GM21717 (cell line): Measurements from ENCODE around the gene NCAPH2.

Source experiments
- ATAC-seq: cut with Tn5 transposase; IDR thresholded peaks from one replicate; pipeline ENCODE4 v1.9.1; 2021; ENCODE audit warnings: mild to moderate bottlenecking, moderate library complexity; ENCODE audit not compliant: unreplicated experiment

Gene NCAPH2

DNA sequence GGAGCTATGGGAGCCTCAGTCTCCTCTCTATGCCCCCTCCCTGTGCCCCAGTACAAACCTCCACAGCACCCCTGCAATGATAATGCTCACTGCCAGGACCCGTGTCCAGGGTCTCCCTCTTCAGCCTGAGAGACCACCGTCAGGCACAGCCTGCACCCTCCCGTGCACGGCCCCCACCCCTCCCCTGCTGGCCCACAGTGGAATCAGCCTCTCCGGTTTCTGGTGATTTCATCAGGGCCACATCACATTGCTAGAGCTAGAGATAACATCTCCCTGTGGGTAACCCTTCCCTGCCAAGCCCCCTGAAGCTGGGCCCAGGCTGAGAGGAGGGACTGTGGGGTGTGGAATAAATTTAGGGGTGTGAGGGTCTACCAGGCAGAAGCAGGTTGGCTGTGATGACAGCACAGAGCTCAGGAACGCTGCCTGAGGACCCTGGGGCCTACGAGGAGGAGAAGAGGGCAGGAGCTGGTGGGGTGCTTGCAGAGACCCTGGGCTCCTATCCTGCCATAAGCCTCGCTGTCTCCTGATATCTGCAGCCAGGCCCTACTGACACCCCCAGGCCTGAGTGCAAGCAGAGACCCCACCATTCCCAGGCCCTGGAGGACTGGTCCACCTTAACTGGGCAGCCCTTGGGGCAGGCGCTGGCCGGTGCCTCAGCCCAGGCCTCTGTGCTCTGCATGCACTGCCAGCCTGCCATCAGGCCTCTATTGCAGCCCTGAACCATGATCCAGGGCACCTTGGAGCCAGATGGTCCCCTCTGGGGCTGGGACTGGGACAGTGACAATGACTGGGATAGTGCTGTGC is 37.7 kb downstream of the NCAPH2 start, which contains the start of gene KLHDC7B:
KLHDC7B (plus strand) TSS at position 378 of the 804 bp plus-strand sequence; CDS start at position 723, 345 bp downstream.
- ATAC-seq = no peak

DNA sequence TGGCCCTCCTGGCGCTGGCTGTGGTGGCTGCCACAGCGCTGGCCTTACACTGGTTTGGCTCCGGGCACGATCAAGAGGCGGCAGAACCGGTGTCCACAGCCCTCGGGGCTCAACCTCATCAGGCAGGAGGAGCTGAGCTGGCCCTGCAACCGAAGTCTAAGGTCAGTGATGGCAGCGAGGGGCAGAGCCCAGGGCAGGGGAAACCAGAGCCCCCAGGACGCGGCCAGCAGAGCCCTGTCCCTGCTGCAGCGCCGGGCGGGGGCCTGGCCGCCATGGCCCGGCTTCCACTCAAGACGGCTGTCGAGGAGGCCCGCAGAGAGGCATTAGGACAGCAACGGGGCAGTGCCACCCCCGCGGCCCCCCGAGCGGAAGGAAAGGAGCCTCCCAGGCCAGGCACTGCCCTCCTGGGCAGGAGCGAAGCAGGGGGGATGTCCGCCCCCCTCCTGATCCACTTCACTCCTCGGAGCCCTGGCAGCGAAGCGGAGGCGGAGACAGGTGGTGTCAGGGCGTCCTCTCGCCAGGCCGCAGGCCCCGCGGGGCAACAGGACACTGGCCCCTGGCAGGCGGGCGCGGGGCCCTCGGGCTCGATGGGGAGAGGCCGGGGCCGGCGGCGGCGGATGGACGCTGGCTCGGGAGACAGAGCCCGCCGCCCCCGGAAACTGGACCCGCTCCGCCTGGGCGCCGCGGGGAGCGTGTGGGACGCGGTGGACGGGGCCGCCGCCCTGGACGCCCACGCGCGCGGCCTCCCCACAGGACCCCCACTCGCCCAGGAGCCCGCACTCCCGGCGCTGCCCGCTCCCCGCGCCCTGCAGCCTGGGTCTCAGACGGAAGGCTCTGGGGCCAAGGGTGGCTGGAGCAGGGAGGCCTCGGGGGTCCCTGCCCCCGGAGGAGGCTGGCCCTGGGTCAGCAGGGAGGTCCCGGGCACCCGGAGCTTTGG is 38.6 kb downstream of the NCAPH2 start:
- no peak for ATAC-seq

- ATAC-seq = no peak
These were observed 39.4 kb downstream of the NCAPH2 start for GRCh38 chr22:50547263-50547985.

DNA sequence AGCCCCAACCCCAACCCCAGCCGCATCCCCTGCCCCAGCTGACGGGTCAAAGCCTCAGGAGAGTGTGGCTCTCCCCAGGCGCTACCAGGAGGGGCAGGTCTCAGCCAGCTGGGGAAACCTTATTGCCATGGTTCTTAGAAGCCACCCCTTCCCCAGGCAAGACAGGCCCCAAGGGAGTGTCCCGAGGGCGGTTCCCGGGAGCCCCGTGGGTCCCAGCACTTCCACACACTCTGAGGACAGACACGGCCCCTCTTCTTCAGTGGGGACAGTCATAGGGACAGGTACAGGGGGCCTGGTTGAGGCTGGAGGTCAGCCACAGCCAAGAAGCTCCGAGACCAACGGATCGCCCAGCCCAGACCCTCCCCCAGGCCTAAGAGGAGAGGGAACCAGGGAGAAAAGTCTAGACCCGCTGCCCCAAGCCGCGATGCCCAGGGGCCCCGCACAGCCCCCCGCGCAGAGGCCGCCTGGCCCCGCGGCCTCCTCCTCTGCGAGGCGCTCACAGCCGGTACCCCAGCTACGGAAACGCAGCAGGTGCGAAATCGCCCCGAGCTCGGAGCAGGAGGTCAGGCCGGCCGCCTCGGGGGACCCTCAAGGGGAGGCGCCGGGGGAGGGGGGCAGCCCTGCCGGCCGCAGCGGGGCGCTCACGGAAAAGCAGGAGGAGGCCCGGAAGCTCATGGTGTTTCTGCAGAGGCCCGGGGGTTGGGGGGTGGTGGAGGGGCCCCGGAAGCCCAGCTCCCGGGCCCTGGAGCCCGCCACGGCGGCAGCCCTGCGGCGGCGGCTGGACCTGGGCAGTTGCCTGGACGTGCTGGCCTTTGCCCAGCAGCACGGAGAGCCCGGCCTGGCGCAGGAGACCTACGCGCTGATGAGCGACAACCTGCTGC is 40.3 kb downstream of the NCAPH2 start:
- ATAC-seq = no peak

DNA sequence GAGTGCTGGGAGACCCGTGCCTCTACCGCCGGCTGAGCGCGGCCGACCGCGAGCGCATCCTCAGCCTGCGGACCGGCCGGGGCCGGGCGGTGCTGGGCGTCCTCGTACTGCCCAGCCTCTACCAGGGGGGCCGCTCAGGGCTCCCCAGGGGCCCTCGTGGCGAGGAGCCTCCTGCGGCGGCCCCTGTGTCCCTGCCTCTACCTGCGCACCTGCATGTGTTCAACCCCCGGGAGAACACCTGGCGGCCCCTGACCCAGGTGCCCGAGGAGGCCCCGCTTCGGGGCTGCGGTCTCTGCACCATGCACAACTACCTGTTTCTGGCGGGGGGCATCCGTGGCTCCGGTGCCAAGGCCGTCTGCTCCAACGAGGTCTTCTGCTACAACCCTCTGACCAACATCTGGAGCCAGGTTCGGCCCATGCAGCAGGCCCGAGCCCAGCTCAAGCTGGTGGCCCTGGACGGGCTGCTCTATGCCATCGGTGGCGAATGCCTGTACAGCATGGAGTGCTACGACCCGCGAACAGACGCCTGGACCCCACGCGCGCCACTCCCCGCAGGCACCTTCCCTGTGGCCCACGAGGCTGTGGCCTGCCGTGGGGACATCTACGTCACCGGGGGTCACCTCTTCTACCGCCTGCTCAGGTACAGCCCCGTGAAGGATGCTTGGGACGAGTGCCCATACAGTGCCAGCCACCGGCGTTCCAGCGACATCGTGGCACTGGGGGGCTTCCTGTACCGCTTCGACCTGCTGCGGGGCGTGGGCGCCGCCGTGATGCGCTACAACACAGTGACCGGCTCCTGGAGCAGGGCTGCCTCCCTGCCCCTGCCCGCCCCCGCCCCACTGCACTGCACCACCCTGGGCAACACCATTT is 41.1 kb downstream of the NCAPH2 start:
- no peak for ATAC-seq

DNA sequence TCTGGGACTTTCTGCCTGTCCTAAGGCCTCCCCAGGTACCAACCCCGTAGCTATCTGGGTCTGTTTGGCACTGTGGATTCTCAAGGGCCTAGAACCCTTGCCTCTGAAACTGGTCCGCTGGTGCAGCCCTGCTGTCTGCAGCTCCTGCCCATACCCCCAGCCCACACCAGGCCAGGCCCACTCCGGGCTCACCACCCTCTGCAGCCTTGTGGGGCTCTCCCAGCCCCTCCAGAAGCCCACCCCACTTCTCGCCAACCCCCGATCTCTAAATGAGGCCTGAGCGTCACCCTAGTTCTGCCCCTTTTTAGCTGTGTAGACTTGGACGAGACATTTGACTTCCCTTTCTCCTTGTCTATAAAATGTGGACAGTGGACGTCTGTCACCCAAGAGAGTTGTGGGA is 42.4 kb downstream of the NCAPH2 start:
- no peak for ATAC-seq

DNA sequence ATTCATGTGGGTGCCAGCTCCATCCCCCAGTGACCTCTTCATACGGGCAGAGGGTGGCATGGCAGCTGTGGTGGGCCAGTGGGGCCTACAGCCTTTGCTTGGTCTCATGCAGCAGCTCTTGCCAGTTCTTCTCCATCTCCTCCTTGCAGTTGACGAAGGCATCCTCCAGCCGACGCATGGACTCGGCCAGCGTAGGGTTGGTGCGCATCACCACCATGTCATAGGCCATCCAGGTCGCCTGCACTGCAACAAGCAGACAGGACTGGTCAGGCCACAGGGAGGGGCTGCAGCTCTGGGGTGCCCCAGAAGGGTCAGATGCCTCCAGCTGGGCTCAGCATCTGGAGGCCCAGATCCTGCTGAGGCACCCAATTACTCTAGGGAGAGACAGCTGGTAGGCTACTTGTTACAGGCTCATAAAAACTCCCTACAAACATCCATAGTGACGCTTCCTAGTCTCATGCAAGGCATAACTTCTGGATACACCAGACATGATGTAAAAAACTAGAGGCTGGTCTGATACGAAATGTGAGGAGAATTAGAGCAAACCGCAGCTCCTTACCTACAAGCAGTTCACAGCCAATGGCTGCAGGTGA is 43.2 kb downstream of the NCAPH2 start:
- no peak for ATAC-seq

DNA sequence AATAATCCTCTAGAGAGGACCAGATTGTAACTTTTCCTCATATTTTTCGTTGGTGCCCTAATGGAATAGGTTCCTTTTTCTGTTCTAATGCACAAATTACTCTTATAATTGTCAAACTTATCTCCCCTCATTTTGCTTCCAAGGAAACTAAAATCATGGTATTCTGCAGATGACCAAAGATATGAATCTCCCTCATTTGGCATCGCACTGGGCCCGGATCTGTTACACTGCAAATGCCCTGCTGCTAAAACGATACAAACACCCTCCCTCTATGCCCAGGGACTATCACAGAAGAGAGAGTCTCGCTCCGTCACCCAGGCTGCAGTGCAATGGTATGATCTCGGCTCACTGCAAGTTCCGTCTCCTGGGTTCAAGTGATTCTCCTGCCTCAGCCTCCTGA is 45.3 kb downstream of the NCAPH2 start:
- no peak for ATAC-seq

- ATAC-seq = no peak
These were observed 48.7 kb downstream of the NCAPH2 start for GRCh38 chr22:50556703-50557102.

DNA sequence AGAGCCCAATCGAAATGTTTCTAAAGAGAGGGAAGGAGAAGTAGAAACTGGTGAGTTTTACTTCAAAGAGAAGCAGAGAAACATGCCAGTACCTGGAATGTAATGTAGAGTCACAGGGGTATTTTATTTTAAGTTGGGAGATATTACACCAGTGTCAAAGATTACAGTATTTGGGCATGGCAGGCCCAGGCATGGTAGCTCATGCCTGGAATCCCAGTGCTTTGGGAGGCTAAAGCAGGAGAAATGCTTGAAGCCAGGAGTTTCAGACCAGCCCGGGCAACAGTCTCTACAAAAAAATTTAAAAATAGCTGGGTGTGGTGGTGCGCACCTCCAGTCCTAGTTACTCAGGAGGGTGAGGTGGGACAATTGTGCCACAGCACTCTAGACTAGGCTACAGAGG is 52.0 kb downstream of the NCAPH2 start:
- ATAC-seq = no peak

DNA sequence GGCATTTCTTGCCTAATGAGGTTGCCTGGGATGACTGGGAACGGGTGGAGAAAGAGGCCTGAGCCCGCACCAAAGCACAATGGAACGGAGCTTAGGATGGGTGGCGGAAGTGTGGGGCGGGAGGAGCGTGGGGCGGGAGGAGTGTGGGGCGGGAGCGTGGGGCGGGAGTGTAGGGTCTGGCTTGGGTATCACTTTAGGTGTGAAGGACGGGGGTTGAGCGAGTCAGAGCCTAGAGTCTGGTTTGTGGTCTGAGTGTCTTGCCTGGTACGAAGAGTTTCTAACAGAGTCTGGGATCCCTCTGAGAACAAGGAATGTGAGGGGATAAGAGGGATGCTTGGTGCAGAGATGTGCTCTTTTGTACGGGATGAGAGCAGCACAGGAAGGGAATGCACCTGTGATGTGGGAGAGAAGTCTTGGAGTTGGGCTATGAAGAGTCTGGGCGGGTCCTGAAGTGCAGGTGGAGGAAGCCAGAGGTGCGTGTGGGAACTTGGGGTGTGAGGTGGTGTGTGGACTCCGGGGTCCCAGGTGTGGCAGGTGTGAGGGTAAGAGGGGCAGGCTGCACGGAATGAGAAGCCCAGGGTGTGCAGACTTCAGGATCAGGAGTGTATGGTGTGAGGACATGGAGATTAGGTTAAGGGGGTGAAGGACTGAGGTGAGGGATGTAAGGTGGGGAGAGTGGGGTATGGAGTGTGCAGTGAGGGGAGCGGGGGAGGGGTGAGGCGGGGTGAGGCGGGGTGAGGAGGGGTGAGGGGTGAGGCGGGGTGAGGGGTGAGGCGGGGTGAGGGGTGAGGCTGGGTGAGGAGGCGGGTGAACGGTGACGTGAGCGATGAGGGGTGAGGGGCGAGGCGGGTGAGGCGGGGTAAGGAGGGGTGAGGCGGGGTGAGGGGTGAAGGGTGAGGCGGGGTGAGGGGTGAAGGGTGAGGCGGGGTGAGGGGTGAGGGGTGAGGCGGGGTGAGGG is 53.7 kb downstream of the NCAPH2 start:
- ATAC-seq = no peak

DNA sequence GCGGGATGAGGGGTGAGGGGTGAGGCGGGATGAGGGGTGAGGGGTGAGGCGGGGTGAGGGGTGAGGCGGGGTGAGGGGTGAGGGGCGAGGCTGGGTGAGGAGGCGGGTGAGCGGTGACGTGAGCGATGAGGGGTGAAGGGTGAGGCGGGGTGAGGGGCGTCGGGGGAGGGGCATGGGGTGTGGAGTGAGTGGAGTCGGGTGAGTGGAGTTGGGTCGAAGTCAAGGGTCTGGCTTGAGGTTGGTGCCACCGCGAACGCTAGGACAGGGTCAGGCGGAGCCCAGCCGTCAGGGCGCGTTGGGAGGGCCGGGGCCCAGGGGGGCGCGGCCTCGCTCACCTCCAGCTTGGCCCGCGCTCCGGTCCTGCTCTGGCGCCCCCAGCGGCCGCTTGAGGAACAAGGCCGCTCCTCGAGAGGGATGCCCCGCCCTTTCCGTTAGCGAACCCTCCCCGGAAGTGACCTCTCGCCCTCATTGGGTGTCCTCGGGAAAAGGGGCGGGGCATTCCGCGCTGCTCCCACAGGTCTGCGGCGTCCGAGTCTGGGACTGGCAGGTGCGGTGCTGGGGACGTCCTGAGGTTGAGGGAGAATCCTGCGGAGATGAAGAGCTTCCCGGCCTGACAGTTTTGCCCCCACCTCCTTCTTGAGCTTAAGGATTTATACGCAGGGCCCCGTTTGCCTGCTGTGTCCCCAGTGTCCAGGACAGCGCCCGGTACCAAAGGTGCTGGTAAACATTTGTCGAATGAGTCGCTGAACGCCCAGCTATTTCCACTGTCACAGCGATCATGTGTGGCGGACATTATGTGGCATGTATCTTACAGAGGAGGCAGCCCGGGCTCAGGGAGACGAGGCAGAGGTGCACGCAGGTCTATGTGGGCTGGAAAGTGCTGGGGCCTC is 54.7 kb downstream of the NCAPH2 start, which contains the start of gene SYCE3:
SYCE3 (minus strand) TSS at position 397 of the 890 bp plus-strand sequence. CDS start 6,514 bp downstream, outside the sequence.
- peak; percentile 86 for ATAC-seq

DNA sequence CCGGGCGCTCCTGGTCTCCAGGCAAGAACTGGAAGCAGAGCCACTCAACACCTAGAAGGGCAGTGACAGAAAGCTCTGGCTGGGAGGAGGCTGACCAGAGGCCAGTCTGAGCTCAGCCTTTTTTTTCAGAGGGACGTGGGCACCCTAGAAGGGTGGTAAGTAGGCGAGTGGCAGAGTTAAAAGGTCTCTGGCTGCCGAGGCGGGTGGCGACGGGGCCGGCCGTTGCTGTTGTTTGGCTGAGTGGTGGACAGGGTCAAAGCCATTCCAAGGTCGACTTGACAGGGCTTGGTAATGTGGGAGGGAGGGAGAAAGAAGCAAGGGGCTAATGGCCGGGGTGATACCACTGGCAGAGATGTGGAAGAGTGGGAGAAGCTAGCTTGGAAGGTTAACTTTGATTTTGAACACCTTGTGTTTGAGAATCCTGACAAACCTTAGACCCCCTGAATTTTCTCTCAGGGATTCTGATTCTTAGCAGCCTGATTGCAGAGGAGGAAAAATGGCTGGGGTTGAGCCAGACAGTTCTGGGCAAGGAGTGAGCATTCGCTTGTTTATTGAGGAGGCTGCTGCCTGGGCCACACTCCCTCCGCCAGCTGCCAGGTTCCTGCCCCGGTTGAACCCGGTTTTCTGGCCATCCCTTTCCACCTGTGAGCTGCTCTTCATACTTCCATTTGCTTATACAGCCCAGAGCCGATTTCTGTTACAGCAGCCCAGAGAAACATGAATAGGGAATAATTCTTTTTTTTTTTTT is 55.6 kb downstream of the NCAPH2 start:
- ATAC-seq = no peak

DNA sequence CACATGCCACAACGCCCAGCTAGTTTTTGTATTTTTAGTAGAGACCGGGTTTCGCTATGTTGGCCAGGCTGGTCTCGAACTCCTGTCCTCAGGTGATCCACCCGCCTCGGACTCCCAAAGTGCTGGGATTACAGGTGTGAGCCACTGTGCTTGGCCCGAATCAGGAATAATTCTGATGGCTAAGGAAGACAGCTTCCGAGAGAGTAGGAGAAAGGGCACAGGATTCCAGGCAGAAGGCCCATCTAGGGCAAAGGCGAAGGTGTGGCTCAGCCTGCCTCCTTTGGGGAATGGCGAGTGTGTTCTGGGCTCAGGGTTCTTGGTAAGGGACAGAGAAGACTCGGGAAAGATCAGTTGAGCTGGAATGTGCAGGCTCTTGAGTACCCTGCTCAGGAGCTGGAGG is 56.3 kb downstream of the NCAPH2 start:
- no peak for ATAC-seq

GRCh38 chr22:50567721-50568252 is 59.8 kb downstream of the NCAPH2 start:
- no peak for ATAC-seq

DNA sequence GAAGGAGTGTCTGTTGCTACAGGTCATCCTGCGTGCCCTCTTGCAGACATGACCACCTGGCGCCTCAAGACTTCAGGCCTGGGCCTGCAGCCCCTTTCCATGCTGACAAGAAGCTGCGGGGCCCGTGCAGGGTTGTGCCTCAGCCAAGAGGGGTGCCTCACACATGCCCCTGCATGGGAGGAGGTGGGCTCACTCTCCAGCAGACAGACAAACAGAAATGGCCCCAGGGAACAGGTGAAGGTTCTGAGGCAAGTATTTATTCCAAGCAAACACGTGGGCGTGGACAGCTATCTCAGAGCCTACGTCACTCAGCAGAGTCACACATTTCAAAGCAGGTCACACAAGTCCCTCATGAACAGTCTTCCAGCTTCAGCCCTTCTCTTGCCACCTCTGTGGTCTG is 60.6 kb downstream of the NCAPH2 start:
- ATAC-seq = no peak
